Hematopoietic multipotent progenitor cell treated with erythropoietin and hydrocortisone succinate and interleukin-3 and kit ligand, for 6 days (in vitro differentiated cells): ENCODE results near the gene CCDC197.
A peak's percentile ranks its signal among the peaks of the same experiment; 100 is the strongest.

ENCODE experiments used
- DNase-seq: peaks from one replicate; pipeline ENCODE4 v3.0.0-alpha.2; 2015

The CCDC197 gene

DNA sequence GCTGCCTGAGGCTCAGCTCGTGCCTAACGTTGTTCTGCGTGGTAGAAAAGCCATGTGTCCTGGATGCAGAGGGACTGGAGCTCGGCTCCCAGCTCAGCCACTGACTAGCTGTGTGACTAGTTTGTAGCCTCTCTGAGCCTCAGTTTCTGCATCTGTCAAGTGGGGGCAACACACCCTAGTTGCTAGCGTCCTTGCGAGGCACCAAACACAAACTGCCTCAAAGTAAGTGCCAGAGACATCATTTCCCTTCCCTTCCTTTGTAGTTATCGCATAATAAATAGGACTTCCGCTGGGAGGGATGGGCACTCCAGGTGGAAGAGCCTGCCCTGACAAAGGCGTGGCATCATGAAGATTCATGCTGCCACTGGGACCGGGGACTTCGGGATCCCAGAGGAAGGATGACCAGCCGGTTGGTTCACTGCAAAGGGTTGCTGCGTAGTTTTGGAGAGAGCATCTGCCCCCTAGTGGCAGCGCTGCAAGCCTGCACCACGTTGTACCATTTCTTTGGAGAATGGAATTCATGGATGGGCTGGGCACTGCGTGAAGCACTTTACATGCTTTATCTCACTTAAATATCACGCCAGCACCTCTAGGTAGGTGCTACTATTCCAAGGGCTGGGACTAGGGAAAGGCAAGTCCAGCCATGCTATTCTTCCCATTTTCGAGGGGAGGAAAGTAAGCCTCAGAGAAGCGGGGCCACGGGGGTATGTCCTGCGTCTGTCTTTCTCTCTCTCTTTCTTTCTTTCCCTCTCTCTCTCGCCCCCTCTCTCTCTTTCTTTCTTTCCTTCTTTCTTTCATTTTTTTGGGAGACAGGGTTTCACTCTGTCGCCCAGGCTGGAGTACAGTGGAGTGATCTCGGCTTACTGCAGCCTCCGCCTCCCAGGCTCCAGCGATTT is 4.6 kb downstream of the CCDC197 start:
- DNase-seq: peak; percentile 70

DNA sequence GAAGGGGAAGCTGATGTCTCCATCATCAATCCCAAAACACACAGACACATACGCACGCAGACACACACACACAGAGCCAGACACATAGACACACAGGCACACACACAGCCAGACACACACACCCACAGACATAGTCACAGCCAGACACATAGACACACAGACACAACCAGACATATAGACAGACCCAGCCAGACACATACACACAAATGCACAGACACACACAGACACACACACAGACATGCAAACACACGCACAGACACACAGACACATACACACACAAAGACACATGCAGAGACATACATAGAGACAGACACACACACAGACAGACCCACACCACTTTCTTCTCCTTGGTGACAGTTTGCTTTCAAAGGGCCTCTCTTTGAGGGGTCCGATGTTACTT is 6.3 kb downstream of the CCDC197 start:
- DNase-seq: no peak

DNA sequence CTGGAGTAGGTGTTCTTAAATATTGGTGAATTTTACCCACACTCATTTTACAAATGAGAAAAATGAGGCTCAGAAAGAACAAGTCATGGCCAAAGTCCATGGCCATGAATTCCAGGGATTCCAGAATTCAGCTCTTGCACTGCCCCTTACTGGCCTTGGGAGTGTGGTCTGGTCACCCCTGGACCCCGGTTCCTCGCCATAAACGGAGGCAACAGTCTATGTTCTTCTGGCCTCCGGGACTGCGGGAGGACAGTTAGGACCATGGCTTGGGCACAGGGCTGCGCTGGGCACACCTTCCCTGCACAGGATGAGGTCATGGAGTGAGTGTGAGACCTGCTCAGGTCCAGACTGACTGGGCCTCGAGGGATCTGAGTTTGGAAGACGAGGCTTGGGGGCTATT is 6.9 kb downstream of the CCDC197 start:
- DNase-seq: no peak

DNA sequence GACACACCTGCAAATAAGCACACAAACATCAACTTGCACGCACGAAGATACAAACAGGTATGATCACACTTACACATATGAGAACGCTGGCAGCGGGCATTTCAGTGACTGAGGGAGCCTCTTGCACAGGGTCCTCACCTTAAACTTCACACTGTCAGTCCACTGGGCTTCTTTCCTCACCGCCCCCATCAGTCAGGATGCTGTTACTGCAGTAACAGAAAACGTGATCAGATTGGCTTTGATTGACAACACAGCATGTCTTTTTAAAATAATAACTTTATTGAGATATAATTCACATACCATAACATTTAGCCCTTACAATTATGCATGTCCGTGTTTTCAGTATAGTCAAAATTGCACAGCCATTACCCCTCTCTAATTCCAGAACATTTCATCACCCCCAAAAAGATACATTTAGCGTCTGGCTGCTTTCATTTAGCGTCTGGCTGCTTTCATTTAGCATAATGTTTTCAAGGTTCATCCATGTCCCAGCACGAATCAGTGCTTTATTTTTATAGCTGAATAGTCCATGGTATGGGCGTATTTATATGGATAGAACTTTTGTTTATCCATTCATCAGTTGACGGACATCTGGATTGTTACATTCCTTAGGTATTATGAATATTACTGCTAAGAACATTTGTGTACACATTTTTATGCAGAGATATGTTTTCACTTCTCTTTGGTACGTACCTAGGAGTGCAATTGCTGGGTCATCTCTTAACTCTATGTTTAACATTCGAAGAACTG is 8.4 kb downstream of the CCDC197 start:
- DNase-seq: peak; percentile 35

DNA sequence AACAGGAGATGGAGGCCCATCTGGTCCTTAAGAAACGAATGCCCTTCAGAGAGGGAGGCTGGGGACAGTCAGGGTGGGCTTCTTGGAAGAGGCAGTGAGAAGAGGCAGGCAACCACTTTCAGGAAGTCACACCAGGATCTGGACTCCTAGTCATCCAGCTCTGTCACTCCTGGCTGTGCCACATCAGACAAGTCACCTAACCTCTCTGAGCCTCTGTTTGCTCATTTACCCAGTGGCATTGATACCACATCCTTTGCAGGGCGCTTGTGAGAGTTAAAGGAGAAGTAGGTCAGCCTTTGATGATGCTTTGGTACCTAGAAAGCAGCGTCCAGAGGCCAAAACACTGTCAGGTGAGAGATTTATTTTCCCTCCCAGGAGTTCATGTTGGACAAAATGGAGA is 11.1 kb downstream of the CCDC197 start:
- DNase-seq: no peak

DNA sequence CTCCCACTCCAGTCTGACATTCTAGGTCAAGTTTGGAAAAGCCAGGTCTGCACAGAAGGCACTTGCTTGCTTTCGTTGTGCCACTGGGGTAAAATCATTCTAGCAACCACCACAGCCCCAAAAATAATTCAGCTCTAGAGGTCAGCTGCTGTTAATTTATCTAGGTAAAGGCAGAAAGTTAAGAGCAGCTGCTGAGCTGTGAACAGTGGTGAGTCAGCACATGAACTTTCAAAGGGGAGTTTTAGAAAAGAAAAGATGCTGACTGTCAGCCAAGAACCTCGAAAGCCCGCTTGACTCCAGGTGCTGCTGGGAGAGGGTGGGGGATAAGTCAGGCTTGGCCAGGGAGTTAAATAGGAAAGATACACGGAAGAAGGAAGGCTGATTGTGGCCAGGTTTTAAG is 12.7 kb downstream of the CCDC197 start:
- no peak for DNase-seq

DNA sequence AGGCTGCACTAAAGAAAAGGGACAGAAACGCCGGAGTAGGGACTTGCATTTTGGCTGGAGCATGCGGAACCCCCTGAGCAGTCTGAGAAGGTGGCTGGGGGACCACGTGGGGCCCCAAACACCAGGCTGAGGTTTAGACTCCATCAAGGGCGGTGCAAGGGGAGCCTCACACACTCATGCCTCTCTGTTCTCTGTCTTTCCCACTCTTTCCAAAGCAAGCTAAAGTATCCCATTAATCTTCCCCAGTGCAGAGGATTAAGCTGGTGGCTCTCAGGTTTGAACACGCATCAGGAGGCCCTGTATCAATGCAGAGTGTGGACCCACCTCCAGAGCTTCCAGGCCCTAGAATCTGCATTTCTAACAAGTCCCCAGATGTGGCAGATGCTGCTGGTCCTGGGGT is 13.5 kb downstream of the CCDC197 start:
- DNase-seq: no peak

DNA sequence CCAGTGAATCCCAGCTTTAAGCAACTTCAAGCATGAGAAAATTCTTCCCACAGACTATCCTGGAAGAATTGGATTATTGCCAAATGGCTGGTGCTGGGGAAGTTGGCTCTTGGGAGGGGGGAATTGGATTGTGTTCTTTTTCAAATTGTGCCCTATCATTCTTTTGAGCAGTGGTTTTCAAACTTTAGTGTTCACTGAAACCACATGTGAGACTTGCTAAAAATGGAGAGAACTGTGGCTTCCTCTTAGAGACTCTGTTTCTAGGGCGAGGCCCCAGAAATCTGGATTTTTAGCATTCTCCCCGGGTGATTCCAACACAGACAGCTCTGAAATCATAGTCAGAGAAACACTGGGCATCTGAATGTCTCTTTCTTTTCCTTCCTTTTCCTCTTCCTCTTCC is 14.7 kb downstream of the CCDC197 start:
- no peak for DNase-seq

DNA sequence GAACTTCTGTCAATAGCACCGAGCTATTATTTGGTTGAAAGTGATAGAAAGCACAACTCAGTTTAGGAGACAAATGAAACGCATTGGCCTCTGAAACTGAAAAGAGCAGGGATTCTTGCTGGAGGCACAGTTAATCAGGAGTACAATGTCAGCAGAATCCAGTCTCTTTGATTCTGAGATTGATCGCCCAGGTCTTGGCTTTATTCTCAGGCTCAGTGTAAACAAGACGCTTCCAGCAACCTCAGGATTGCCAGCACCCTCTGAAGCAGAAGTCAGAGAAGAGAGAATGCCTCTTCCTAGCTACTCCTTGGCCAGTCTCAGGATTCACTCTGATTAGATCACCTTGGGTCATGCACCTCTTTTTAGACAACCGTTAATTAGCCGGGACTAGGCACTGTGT is 17.3 kb downstream of the CCDC197 start:
- no peak for DNase-seq

DNA sequence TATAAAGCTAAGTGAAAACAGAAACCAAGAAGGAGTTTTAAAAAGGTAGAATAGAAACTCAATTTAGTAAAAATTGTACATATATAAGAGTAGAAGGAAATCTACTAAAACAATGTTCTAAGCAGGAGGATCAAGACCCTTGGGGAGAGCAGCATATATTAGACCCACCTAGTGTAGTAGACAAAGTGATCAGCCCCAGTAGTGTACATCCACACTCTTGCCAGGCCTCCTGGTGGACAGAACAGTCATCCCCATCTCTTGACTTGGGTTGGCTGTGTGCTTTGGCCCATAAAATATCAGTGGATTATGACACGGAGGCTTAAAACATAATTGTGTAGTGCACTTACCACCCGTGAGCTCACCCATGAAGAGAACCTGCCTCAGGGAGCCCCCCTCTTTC is 18.1 kb downstream of the CCDC197 start:
- no peak for DNase-seq

DNA sequence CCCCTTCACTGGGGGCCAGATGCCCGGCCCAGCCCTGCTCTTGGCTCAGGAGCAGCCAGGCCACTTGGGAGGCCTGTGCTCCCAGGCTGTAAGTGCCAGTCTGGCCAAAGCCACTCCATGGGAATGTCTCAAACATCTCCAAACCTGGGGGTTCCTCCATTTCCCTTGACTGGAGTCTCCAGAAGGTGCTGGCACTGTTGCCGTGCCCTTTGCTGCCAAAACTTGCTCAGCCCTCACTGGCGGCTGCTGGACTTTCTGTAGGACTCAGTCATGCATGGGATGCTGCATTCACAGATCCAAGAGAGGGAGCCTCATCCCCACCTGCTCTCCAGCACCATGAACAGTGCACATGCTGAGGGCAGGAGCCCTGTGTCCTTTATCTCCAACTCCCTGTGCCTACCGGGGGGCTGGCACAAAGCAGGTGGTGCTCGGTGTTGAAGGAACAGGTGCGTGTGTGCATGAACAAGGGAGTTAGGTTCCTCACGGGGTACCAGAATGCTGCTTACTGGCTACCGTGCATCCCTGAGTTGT is 19.4 kb downstream of the CCDC197 start:
- DNase-seq: no peak

DNA sequence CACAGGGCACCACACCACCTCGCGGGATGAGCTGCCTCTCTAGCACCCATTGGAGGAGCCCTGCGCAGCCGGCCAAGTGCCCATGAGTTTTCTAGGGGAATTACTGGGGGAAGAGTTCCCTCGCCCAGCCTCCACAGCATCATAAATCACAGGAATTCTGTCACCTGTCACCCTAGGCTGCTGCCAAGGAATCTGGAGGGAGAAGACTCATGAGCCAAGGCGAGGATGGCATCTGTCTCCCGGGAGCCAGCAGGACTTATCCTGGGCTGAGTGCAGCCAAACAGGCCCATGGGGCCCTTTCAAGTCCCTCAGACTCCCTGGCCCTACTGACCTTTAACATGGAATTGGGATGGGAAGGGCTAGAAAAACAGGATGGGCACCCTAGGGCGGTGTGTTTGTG is 21.2 kb downstream of the CCDC197 start:
- DNase-seq: no peak

DNA sequence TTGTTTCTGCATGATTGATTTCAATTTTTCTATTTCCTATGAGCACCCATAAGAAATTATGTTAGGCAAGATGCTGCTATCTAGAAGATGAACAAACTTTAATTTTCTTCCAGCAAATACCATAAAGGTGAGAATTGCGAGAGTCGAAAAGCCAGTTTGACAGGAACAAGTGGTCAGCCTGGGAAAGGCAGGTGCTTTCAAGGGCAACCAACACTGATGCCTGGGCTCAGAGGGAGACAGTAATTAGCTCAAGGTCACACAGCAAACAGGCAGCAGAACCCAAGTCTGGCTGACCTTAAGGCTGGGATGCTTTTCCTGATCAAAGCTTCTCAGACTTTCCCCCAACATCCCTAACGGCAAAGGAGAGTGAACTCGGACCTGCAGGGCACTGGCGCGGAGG is 22.2 kb downstream of the CCDC197 start:
- DNase-seq: no peak

DNA sequence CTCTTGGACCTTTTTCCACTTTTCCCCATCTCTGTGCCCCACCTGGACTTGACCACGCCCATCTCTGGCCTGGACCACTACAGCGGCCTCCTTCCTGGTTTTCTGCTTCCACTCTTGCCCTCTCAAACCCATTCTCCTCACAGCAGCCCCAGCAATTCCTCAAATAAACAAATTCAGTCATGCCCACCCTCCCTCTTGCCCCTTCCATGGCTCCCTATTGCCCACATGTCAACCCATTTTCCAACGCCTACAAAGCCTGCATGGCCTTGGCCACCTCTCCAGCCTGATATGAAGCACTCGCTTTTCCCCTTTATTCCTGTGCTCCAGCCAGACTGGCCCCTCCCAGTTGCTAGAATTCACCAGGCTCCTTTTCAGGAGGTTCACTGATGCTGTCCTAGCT is 23.2 kb downstream of the CCDC197 start:
- DNase-seq: no peak

DNA sequence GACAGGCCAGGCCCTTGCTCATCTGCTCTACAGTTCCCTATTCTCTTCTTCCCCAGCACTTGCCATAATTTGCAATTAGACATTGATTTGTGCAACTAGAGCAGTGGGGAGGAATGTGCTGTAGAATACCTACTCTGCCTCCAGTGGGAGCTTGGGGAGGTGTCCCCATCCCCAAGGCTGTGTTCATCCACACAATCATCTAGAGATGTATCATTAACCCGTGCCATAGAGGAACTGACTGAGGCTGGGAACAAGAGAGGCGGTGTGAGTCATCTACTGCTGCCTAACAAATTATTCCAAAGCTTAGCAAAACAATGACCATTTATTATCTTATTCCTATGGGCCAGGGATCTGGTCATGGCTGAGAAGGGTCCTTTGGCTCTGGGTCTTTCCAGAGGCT is 23.9 kb downstream of the CCDC197 start:
- no peak for DNase-seq

DNA sequence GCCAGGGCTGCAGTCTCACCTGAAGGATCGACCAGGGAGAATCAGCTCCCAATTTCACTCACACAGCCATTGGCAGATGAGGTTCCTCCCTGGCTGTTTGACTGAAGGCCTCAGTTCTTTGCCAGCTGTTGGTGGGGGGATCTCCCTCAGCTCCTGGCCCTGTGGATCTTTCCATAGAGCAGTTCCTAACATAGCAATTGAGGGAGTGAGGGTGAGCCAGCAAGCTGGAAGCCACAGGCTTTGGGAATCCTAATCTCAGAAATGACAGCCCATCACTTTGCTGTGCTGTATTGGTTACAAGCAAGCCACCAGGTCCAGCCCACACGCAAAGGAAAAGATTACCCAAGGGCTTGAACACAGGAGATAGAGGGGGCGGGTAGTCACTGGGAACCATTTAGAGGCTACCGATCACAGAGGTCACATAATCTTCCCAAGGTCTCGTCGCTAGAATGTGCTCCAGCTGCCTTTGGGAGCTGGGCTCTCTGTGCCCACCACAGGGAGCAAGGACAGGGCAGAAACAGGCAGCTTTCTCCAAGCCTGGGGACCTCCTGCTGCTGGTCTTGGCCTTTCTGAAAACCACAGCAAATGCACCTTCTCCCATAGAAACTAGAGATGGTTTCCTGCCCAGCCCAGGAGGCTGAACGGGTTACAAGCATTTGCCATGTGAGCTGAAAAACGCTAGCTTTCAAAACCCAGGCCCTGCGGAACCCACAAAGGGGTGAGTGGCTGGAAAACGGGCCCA is 24.5 kb downstream of the CCDC197 start:
- DNase-seq: no peak

DNA sequence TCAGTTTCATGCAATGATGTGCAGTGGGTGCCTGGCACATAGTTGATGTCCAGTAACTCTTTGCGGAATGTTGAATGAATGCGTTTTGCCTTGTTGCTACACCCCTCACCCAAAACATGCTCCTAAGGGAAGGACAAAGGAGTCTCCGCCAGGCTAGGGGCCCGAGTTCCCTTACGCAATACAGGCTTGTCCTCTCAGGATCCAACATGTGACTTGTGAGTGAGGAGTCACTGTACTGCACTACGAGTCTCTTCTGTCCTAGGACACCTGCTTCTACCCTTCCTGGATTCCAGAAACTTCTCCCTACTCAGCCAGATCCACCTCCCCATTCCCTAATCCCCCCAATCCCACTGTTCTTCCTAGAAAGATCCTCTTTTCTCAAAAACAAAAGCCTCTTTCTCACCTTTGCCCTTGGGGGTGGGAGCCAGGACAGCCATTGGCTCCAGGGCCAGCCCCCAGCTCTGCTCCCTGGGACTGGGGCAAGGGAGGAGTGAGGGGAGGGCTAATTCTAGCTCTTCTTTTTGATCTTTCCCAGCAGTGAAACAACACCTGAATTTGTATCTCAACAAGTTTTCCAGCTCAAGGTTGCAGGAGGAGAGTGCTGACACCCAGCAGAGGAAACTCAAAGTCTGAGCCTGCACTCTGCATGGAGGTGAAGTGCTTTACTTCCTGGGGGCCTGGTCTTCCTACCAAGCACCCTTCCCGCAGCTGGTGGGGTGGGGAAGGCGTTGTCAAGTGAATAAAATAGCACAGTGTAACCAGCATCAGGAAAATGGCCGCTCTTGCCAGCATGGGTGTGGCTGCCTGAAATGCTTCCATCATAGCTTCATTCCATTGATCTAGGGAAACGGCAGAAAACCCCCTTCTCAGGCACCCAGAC is 25.7 kb downstream of the CCDC197 start:
- DNase-seq: no peak

DNA sequence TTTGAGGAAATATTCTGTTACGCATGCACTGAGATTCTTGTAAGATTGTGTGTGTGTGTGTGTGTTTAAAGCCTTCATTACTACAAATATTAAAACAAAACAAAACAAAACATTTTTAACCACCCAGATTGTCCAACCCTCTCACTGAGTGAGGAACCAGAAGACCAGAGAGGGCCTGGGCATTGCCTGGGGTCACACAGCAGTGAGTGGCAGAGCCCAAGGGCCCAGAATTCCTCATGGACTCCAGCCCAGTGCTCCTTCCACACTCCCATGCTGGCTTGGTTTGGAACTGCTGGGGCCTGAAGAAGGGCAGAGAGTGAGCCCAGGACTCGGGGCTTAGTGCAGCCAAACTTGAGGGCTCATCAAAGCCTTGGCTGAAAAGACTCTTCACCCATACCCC is 27.4 kb downstream of the CCDC197 start:
- DNase-seq: no peak

DNA sequence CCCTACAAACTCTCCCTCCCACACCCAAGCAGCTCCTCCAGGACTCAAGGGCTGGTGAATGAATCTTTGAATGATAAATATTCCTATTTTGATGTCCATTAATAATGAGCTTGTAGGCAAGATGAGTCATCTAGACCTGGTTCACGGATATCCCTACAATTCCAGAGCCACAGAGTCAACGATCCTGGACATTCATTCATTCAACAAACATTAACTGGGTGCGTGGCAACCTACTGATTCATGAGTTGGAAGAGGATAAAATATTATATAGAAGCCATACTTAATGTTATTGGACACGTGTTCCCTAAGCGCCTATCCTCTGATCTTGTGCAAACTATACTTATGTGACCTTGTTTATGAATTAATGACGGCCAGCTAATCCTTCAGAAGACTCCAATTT is 28.6 kb downstream of the CCDC197 start:
- DNase-seq: no peak

DNA sequence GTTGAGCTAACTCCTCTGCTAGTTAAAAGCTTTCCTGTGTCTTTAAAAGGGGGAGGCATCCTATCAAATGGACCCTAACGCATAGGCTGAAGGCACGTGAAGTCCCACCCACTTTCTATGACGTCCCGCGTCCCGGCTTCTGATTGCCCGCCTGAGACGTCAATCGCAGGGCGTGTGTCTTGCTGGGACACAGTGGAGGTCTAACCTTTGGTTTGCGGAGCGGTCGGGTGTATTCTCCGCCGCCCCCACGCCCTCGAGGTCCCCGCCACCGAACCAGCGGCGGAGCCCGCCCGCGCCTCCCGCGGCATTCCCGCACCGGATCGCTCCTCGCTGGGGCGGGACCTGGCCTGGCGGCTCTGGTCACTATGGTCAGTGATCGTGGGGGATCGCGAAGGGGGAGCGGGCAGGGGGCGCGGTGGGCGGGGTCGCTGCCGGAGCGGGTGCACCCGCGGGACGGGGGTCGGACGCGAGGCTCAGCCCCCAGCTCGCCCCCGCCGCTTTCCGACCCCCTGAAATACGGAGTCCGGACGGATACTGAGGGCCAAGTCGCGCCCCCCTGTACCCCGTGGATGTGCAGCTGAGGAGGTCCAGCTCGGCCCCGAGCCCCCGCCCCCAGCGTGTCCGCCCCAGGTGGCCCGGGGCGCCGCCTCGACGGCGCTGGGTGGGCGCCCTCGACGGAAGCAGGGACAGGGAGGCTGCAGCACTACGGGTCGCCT is 29.2 kb downstream of the CCDC197 start, which contains the start of gene OTUB2:
Gene OTUB2, plus strand, starts transcription at position 168 of the 716 bp plus-strand sequence. Its CDS starts 198 bp downstream, at position 366.
- peak; percentile 98 for DNase-seq

DNA sequence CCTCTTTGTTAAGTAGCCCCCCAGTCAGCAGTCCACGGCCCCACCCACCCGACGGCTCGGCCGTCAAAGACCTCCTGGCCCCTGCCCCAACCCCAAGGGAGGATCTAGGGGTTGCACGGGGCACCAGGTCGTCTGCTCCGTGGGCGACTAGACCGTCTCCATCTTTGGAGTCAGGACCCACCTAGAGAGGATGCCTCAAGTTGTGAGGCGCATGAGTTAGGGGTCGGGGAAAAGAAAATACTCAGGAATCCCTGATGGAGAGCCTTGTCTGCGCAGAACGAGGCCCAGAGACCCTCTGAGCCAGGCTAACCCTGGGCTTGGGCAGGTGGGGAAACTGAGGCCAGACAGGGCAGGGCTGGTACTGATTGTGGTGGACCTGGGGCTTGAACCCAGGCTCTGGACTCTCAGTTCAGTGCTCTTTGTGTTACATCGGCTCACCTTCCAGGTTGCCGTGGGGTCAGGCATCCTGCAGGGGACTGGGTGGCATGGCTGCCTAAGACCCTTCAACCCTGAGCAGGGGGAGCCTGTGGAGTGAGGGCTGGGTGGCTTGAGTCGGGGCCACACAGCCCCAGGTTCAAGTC is 29.9 kb downstream of the CCDC197 start:
- no peak for DNase-seq
